ENCODE data around the gene ODAD2. TPM values are rescaled to one million over a fixed set of nuclear protein-coding genes. Genes with fewer than 3 reads are reported as not detected.

The ODAD2 gene
- total RNA-seq, 1 donor from 2014 or later: 1.5 TPM

- DNase-seq (ENCODE audit: extremely low spot score, unreplicated experiment): no peak
- Mint-ChIP-seq H3K9me3 (peaks cover 10% of the 10 kb centered on the region), H3K4me1 (ENCODE audit: unreplicated experiment) (no peaks in the 10 kb centered on the region), H3K4me3 (no peak overlapping the region), H3K27me3 (peaks cover 10% of the 10 kb centered on the region), H3K27ac (no peak overlapping the region), H3K36me3 (peaks cover 4% of the 10 kb centered on the region)
- TF ChIP-seq CTCF (conservative IDR thresholded peaks at IDR 0.05): no peak
These were observed 99.8 kb downstream of the ODAD2 start for GRCh38 chr10:27899058-27899457.

- Mint-ChIP-seq H3K36me3 (no peaks in the 10 kb centered on the region), H3K9me3 (no peaks in the 10 kb centered on the region), H3K4me1 (ENCODE audit: unreplicated experiment) (no peaks in the 10 kb centered on the region), H3K27ac (no peak overlapping the region), H3K4me3 (no peak overlapping the region), H3K27me3 (no peaks in the 10 kb centered on the region)
- no peak for TF ChIP-seq CTCF (conservative IDR thresholded peaks at IDR 0.05)
- DNase-seq (ENCODE audit: extremely low spot score, unreplicated experiment): no peak
These were observed 105.4 kb downstream of the ODAD2 start for GRCh38 chr10:27893358-27893954.

GRCh38 chr10:27890971-27891370 is 107.9 kb downstream of the ODAD2 start:
- no peaks in the 10 kb centered on the region for H3K9me3 Mint-ChIP-seq
- no peak for DNase-seq (ENCODE audit: extremely low spot score, unreplicated experiment)
- no peaks in the 10 kb centered on the region for H3K36me3 Mint-ChIP-seq
- no peak for TF ChIP-seq CTCF (conservative IDR thresholded peaks at IDR 0.05)
- H3K27me3 Mint-ChIP-seq: peaks cover 5% of the 10 kb centered on the region
- no peaks in the 10 kb centered on the region for H3K4me1 Mint-ChIP-seq (ENCODE audit: unreplicated experiment)
- H3K4me3 Mint-ChIP-seq: no peak overlapping the region
- no peak overlapping the region for H3K27ac Mint-ChIP-seq

GRCh38 chr10:27889518-27889917 is 109.4 kb downstream of the ODAD2 start:
- no peaks in the 10 kb centered on the region for H3K4me1 Mint-ChIP-seq (ENCODE audit: unreplicated experiment)
- peaks cover 5% of the 10 kb centered on the region for H3K27me3 Mint-ChIP-seq
- no peak overlapping the region for H3K4me3 Mint-ChIP-seq
- no peaks in the 10 kb centered on the region for H3K9me3 Mint-ChIP-seq
- no peak for DNase-seq (ENCODE audit: extremely low spot score, unreplicated experiment)
- no peak for TF ChIP-seq CTCF (conservative IDR thresholded peaks at IDR 0.05)
- H3K36me3 Mint-ChIP-seq: no peaks in the 10 kb centered on the region
- H3K27ac Mint-ChIP-seq: no peak overlapping the region

GRCh38 chr10:27884185-27884641 is 114.7 kb downstream of the ODAD2 start:
- H3K4me1 Mint-ChIP-seq (ENCODE audit: unreplicated experiment): no peaks in the 10 kb centered on the region
- DNase-seq (ENCODE audit: extremely low spot score, unreplicated experiment): no peak
- TF ChIP-seq CTCF (conservative IDR thresholded peaks at IDR 0.05): no peak
- no peaks in the 10 kb centered on the region for H3K9me3 Mint-ChIP-seq
- H3K27ac Mint-ChIP-seq: no peak overlapping the region
- H3K4me3 Mint-ChIP-seq: no peak overlapping the region
- H3K27me3 Mint-ChIP-seq: peaks cover 5% of the 10 kb centered on the region
- no peaks in the 10 kb centered on the region for H3K36me3 Mint-ChIP-seq

GRCh38 chr10:27878281-27878680 is 120.6 kb downstream of the ODAD2 start:
- Mint-ChIP-seq H3K9me3 (no peaks in the 10 kb centered on the region), H3K36me3 (no peaks in the 10 kb centered on the region), H3K4me3 (no peak overlapping the region), H3K4me1 (ENCODE audit: unreplicated experiment) (no peaks in the 10 kb centered on the region), H3K27me3 (no peaks in the 10 kb centered on the region), H3K27ac (no peak overlapping the region)
- no peak for DNase-seq (ENCODE audit: extremely low spot score, unreplicated experiment)
- no peak for TF ChIP-seq CTCF (conservative IDR thresholded peaks at IDR 0.05)
